HG02763 (cell line): Measurements from ENCODE around the gene TCOF1.

ENCODE experiments used
- ATAC-seq: cut with Tn5 transposase; IDR thresholded peaks from one replicate; pipeline ENCODE4 v1.9.1; 2021; ENCODE audit warnings: mild to moderate bottlenecking, moderate library complexity; ENCODE audit not compliant: unreplicated experiment

TCOF1 gene

DNA sequence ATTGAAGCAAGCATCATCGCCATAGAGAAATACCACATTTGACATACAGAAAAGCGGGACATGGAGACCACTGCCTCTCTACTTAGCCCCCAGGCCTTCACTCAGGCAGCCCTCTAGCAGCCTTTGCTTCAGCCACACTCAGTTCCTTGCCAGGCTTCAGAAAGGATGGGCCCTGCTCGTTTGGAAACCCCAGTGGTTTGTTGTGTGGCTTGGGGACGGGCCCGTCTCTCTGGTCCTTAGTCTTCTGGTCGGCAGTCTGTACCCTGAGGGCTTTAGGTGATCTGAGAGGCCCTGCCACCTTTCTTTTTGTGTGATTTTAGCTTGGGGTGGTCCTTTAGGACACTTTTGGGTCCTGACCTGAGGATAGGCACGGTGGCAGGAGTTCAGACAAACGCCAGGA lies 33.7 kb upstream of the TCOF1 start:
- no peak for ATAC-seq

DNA sequence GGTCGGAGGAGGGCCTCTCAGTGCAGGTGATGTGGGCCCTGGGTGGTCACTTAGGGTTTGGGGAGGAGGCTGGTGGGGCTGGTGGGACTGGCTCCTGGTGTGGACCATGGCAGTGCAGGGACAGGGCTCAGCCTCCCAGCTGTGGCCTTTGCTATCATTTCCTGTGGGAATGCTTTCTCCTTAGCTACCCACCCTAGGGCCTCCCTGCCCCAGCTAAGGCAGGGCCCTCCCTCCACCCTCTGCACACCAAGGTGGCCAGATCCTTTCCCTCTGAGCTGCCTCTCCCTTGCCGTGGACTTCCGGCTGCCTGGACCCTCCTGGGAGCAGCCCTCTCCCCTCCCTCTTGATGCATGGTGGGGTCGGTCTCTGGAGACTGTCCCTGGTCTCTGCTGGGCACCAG lies 32.1 kb upstream of the TCOF1 start:
- ATAC-seq, result no peak

DNA sequence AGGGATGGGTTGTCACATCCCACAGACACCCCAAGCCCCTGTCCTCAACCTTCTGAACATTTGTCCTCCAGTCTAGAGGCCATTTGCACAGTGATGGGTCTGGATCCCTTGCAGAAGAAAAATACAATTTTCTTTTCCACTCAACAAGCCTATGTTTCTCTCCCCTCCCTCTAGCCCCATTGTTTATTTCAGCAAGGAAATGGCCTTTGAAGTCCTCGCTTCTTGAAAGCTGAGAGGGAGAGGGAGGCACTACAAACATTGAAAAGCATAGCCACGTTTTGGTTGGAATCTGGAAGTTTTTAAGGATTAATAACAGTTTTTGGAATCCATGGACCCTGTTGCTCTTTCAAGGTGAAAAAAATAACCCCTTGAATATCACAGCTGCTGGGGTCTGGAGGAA lies 30.8 kb upstream of the TCOF1 start:
- no peak for ATAC-seq

DNA sequence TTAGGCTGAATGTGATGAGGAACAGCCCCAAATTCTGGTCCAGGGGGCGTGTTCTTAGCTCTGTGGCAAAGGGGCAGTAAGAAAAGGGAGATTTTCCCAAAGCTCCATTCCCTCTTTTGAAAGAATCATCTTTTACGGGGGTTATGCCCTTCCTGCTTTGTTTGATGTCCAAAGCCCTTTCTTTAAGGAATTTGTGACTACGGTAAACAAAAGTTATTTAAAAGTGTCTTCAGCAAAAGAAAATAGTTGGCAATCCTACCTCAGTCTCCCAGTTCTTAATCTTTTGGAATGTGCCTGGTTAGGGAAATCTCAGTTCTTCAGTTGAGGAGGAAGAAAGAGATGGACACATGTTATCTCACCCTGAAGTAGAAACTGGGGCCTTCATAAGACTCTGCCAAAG lies 30.4 kb upstream of the TCOF1 start:
- no peak for ATAC-seq

DNA sequence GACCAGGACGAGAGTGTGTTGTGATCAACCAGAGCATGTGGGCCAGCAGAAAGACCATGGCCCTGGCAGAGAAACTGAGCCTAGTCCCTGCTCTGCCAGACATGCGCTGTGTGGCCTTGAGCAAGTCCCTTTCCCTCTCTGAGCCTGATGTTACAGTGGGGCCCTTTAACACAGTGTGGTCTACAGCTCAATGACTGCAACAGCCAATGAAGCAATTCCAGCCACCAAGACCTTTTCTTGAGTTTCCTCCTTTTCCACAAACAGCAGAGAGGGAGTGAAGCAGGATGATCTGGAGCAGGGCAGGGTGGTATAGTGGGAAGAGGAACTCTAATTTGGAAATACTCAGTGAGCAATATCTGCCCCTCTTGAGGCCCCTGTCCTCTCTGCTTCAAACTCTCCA lies 29.0 kb upstream of the TCOF1 start:
- no peak for ATAC-seq

DNA sequence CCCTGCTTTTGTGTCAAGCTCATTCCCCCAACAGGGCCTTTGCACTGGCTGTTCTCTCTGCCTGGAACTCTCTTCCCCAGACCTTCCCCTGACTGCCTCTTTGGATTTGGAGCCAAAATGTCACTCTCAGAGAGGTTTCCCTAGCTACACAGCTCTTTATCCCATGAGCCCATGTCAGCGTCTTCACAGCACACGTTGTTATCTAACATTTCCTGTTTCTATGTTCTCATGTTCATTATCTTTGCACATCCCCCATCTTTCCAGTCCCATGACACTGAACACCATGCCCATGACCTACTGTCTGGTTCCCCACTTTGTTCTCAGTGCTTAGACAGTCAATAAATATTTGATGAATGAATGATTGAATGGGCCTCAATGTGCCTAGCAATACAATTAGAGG lies 28.5 kb upstream of the TCOF1 start:
- ATAC-seq, result no peak

DNA sequence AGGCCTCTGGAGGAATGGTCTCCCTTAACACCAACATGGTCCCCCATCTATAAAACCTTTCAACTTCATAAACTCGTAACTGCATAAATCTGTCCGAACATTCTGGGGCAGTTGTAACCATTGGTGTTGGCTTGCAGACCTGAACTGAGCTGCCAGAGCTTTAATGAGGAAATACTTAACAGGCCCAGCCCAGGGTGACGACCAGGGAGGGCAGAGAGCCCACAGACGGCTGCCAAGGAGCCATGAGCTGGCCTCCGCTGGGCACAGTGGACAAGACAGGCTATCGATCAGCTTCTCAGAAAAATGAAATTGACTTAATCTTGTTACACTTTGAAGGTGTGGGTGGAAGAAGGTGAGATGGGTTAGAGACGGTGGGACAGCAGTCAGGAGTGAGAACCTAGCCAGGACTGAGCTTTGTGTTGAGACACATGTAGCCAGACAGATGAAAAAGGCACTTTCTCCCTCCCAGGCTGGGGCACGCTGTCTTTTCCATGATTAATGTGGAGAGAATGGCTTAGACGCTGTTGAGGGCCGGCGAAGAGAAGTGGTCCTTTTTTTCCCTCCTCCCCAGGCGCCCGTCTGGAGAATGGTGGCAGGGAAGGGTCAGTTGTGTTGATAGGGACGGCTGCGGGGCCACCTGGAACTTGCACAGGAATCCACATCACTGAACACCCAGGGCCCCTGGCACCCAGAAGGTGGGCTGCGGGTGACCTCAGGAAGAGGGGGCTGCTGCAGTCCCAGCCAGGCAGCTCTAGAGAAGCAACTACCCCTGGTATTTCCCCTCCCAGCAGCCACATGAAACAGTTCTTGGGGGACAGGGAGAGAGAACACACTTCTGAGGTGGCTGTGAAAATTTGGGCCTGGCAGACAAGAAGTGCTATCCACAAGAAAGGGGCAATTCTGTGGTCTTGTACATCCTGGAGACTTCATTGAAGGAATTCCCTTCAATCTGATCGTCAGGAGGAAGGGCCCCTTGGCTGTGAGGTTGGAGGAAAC lies 27.3 kb upstream of the TCOF1 start:
- no peak for ATAC-seq

DNA sequence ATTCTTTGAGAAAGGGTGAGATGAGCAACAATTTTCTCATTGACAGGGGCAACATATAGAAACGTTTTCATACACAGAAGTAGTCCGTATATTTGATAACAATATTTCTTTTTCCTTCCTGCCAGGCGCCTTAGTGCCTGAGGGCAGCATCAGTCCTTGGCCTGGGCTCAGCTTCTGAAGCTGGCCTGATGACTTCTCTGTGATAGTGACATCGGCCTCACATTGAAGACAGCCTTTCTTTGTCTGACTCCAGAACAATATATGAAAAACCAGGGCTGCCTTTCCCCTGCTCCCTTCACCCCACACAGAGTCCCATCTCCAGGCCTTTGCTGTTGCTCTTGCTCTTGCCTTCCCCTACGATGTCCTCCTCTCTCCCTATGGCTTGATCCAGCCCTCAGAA lies 24.1 kb upstream of the TCOF1 start:
- no peak for ATAC-seq

DNA sequence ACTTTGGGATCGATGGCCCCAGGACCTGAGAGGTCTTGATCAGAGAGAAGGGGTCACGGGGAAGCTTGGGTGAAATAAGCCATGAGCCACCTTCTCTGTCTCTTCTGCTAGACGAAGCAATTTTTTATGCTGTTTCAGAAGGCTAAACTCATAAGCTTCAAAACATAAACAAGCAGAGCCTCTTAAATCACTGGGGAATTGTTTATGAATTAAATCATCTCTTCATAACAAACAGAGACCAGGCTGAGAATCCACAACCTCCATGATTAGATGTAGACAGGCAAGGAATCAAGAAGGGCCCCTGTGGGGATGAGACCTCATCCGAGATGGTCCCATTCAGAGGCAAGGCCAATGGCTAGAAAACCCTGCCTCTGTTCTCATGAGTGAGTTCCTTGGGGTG lies 21.7 kb upstream of the TCOF1 start:
- no peak for ATAC-seq

DNA sequence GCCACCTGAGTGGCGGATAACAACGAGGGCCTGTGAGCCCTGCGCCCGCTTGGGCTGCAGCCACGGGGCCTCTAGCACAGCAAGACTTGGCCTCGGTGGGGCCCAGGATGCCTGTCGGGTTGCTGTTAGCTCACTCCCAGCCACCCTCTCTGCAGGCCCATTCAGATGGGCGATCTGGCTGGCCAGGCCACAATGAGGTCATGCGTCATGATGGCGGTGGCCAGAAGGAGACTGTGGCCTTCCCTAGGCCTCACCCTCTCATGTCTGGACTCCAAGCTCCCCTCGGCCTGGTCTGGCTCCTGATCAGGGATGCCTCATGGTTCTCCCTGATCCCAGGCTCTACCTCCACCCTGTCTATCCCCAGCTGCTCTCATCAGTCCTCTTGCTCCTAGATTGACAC lies 19.0 kb upstream of the TCOF1 start:
- ATAC-seq, result no peak

DNA sequence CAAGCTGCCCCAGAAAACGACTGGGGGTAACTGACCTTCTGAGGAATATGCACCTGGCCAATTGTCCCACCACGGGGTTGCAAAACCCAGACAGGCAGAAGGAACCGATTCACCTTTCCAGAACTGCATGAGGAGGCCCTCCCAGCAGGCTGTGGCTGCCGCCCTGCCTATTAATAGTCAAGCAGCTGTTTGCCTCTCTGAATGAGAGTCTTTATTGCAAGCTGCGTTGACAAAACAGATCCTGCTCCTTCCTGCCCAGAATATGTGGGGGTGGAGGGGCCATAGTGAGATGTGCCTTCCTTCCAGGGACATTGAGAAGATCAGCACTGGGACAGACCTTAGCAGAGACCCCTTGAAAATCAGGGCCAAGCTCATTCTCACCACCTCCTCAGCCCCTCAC lies 18.3 kb upstream of the TCOF1 start:
- no peak for ATAC-seq

DNA sequence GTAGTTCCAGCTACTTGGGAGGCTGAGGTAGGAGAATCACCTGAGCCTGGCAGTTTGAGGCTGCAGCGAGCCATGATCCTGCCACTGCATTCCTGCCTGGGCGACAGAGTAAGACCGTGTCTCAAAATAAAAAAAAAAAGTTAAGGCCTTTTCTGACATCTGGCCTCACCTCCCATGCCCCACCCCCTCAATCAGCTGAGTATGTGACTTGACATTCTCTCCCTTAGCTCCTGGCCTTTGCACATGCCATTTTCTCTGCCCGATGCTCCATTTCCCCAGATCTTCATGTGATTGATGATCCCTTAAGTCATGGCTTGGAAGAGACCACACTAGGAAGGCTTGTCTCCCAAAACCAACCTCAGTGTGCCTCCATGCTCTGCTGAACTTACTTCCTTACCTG lies 17.7 kb upstream of the TCOF1 start:
- ATAC-seq, result no peak

DNA sequence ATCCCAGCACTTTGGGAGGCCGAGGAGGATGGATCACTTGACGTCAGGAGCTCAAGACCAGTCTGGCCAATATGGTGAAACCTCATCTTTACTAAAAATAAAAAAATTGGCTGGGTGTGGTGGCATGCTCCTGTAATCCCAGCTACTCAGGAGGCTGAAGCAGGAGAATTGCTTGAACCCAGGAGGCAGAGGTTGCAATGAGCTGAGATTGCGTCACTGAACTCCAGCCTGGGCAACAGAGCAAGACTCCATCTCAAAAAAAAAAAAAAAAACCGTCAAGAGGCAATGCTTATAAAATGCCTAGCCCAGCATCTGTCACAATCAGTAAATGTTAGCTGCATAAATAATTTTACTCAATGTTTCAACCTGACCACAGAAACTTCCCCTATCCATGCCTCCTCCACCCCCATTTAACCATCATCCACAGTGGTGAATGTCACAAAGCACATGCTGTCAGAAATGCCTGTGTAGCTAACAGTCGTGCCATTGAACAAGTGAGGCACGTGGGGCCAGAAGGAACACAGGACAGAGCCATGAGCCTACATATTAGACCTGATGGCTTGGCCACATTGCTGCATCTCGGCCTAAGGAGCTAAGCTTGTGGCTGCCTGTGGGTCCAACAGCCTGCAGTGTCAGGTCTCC lies 16.8 kb upstream of the TCOF1 start:
- ATAC-seq, result no peak

DNA sequence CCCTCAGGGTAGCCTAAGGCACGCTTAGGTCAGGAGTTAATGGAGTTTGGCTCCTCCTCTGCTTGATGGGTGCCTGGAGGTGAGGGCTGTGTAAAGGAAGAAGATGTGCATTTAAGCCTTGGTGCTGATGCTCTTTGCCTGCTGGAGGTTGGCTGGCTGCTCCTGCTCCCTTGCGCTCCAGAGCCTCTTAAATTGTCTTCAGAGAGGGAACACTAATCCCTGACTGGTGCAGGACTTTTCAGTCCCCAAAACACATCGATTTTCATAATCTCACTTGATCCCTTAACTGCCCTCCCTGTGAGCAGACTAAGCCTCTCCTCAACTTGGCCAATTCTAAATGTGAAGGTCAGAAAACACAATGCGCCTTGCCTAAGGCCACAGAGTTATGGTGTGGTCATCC lies 16.2 kb upstream of the TCOF1 start:
- no peak for ATAC-seq

DNA sequence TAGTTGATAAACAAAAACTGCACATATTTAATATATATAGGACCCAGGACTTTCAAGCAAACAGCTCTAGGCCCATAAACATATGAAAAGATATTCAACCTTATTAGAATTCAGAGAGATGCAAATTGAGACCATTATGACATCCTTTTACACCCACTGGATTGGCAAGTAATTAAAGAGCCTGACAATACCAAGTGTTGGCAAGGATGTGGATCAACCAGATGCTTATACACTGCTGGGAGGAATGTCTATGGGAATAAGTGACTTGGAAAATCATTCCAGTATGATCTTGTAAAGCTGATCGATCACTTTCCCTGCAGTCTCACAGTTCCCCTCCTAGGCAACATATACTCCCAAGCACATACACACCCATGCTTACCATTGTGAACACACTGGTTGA lies 15.5 kb upstream of the TCOF1 start:
- no peak for ATAC-seq

DNA sequence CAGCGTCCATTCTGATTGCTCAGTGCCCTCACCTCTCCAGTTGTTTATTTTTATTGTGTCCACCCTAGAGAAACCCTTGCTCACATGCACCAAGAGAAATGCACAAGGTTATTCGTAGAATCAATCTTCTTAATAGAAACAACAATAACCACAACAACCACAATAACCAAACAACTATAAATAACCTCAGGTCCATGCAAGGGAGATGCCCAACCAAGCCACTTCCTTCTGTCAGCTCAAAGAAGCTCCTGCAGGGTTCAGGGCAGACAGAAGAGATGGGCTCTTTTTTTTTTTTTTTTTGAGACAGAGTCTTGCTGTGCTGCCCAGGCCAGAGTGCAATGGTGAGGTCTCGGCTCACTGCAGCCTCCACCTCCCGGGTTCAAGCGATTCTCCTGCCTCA lies 14.9 kb upstream of the TCOF1 start:
- ATAC-seq, result no peak

DNA sequence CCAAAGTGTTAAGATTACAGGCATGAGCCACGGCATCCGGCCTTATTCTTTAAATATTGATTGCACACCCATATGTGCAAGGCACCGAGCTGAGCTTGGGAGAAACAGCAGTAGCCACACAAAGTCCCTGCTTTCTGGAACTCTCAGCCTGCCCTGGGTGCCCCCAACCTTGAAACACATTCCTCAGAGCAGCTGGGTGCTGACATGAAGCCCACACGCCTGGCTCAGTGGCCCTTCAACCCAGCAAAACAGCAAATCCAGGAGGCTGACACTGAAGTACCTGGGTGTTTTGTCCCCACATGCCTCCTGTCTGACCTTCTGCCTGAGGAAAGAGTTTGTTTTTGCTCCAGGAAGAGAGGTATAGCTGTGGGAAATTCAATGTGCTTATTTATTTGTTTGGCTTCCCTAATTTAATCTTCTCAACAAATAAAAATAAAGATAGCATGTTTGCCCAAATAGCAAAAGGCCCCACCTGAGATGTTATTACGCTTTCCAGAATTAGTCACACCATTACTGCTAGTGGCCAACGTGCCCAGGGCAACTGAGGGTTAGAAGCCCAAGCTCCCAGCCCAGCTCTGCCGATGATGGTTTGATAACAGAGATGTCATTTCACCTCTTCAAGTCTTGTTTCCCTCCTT lies 13.4 kb upstream of the TCOF1 start:
- no peak for ATAC-seq

DNA sequence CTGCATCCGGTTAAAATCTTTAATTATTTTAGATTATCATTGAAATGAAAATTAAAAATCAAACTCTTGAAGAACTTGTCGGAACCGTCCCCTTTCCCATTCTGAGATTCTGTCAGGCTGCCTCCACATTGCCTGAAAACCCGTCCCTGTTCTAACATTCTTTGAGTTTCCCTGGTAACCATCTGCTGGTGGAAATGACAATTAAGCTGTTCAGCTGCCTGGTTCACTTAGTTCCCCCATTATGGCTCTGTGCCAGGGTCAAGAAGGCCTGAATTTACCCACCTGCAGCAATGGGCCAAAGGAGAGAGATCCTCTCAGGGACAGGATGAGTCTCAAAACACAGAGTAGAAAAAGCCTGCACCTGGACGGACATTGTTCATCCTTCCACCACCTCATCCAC lies 11.8 kb upstream of the TCOF1 start:
- ATAC-seq, result no peak

DNA sequence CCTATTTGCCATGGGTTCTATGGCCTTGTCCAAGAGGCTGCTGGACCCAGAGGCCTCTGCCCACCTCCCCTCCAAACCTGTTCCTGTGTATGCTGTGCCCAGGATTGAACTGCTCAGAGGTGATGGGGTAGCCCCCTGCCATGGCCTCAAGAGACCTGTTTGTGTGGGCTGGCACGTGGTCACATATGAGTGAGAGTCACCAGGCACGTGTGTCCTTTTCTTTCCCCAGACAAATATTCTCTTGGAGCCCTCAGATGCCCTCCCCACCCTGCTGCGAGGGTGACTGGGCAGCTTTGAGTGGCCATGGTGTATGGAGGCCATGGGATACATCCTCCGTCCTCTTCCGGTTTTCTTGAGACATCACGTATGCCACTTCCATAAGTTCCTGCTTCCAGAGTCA lies 10.9 kb upstream of the TCOF1 start:
- no peak for ATAC-seq

DNA sequence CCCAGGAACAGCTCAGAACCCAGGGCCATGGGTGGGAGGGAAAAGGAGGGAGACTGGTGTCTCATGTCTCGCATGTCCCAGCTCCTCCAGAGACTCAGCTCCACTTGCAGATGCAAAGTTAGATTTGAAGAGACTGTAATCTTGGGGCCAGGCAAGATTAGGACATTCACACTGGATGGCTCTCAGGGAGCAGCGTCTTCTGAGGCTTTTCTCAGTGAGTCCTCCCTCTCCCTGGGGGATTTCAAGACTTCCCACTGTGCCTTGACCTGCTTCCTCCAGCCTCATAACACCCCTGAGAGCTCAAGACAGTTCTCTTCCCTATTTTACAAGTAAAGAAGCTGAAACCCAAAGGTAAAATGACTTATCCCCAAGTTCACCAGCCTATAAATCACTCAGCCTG lies 10.5 kb upstream of the TCOF1 start:
- no peak for ATAC-seq

DNA sequence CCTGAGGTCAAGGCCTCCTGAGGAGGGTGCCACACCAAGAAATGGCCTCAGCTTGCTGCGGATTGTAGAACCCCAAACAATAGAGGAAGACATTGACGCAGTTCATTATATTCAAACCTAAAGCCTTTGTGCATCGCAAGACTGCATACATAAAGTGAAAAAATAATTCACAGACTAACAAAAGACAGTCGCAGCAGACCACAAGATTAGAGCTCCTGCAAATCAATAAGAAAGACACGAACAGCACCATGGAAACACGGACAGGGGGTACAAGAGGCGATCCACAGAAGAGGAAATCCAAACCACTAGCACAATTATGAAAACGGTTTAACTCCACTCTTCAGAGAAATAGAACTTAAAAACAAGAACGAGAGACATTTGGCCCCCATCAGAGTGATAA lies 10.0 kb upstream of the TCOF1 start:
- ATAC-seq, result no peak

DNA sequence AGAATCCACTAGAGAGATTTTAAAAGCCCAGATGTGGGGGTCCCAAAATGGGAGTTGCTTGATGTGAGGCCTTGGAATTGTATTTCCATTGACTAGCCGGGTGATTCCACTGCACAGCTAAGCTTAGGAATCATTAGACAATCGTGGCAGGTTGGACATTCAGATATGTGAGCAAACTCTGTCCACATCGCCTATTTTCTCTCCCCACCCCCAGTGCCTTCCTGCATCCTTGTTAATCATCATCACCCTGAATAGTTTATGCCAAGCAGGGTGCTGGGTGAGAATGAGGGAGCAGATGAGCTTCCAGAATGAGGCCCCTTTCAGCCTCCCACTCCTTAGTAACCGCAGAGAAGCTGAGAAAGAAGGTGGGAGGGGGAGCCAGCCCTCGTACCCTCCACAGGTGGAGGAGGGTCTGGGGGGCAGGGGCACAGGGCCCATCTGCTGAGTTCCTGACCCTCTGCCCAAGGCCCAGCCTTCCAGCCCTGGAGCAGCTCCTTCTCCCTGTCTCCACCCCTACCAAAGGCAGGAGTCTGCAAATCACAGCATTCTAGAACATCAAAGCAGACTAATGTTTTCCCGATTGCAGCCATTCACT lies 7.7 kb upstream of the TCOF1 start:
- ATAC-seq, result no peak
